SIG-M5 treated with dmso at 0.1 percent for 504 hours (cell line): ENCODE results near the gene SIL1.
A peak's percentile ranks its signal among the peaks of the same experiment; 100 is the strongest.

Experiments
- DNase-seq: peaks from one replicate; lab custom pipeline; 2025; ENCODE audit not compliant: unreplicated experiment; lab: John Stamatoyannopoulos, UW

The SIL1 gene

GRCh38 chr5:138964647-138965201, 233.4 kb downstream of the SIL1 start:
- DNase-seq: no peak

- DNase-seq: no peak
Observed at GRCh38 chr5:138963763-138964371, 234.3 kb downstream of the SIL1 start.

GRCh38 chr5:138962614-138963370, 235.4 kb downstream of the SIL1 start:
- DNase-seq: no peak

- DNase-seq: no peak
Observed at GRCh38 chr5:138961729-138962128, 236.4 kb downstream of the SIL1 start.

- DNase-seq: no peak
Observed at GRCh38 chr5:138961221-138961620, 236.9 kb downstream of the SIL1 start.

- no peak for DNase-seq
Observed at GRCh38 chr5:138960145-138960692, 237.9 kb downstream of the SIL1 start.

- no peak for DNase-seq
Observed at GRCh38 chr5:138956801-138957200, 241.4 kb downstream of the SIL1 start.

GRCh38 chr5:138955671-138956295, 242.4 kb downstream of the SIL1 start:
- DNase-seq: no peak

- DNase-seq: no peak
Observed at GRCh38 chr5:138955013-138955660, 243.0 kb downstream of the SIL1 start.

GRCh38 chr5:138954257-138955012, 243.7 kb downstream of the SIL1 start:
- DNase-seq: no peak

GRCh38 chr5:138953387-138954256, 244.5 kb downstream of the SIL1 start:
- DNase-seq: peak; percentile 19

GRCh38 chr5:138952962-138953361, 245.2 kb downstream of the SIL1 start:
- no peak for DNase-seq

GRCh38 chr5:138951986-138952735, 246.0 kb downstream of the SIL1 start:
- no peak for DNase-seq

- no peak for DNase-seq
Observed at GRCh38 chr5:138951091-138951985, 246.8 kb downstream of the SIL1 start.

GRCh38 chr5:138950421-138951031, 247.6 kb downstream of the SIL1 start:
- DNase-seq: no peak

GRCh38 chr5:138949988-138950387, 248.2 kb downstream of the SIL1 start:
- no peak for DNase-seq

- DNase-seq: no peak
Observed at GRCh38 chr5:138949223-138949574, 249.0 kb downstream of the SIL1 start.
